Left lung (tissue), 10 donors: Measurements from ENCODE around the gene GPC2. TPM values are rescaled to one million over a fixed set of nuclear protein-coding genes. Genes with fewer than 3 reads are reported as not detected.
"Not testable (repeated sequence)": the region's sequence is repeated elsewhere in the genome, so short reads cannot be mapped to it uniquely, and the experiment has no call there.

ENCODE experiments used
- ATAC-seq: fragments of 200-7000 bp; cut with Tn5 transposase; one replicate; pipeline ENCODE4 v1.9.1; 2020; ENCODE audit warnings: moderate library complexity
- DNase-seq, 4 donors: peaks; one replicate each; pipeline ENCODE4 v3.0.0-alpha.2; 2013 to 2020
- H3K27ac ChIP-seq, 2 donors: fragments of 200-600 bp; sonication (generic) in 1 of 2; one replicate each; pipeline versions ENCODE4 v1.5.0 to v1.8.0; 2020 to 2021
- H3K27me3 ChIP-seq, 2 donors: fragments of 200-600 bp; sonication (generic) in 1 of 2; one replicate each; pipeline versions ENCODE4 v1.5.0 to v1.8.0; 2020 to 2021
- H3K36me3 ChIP-seq, 2 donors: fragments of 200-600 bp; sonication (generic) in 1 of 2; one replicate each; pipeline versions ENCODE4 v1.5.0 to v1.8.0; 2020 to 2021
- H3K4me1 ChIP-seq, 2 donors: fragments of 200-600 bp; one replicate each; pipeline ENCODE4 v1.8.0; 2021
- H3K4me3 ChIP-seq, 2 donors: fragments of 200-600 bp; sonication (generic) in 1 of 2; one replicate each; pipeline versions ENCODE4 v1.5.0 to v1.8.0; 2020 to 2021; ENCODE audit warnings: mild to moderate bottlenecking in 1 of 2
- H3K9me3 ChIP-seq, 2 donors: fragments of 200-600 bp; sonication (generic) in 1 of 2; one replicate each; pipeline versions ENCODE4 v1.5.0 to v1.8.0; 2020 to 2021
- intact Hi-C, 2 donors: fragments of 100-400 bp; cut with DNase I; formaldehyde crosslinking; loops; one replicate each; pipeline versions ENCODE4 v1.11.2 to v1.14.2; 2022
- polyA plus RNA-seq, 6 donors: library from polyadenylated mRNA; unstranded; fragments of 120-200 nt; gene quantifications; one replicate each; pipeline ENCODE4 v1.2.1, GENCODE V29; 2013; ENCODE audit not compliant: insufficient read length in 6 of 6
- total RNA-seq, 2 donors: library from RNA; stranded (reverse); fragmentation: NEBNext Ultra II Directional; extraction: Animal tissue kit (Norgen Biotek cat#: 25700); gene quantifications; one replicate each; pipeline ENCODE4 v1.2.1, GENCODE V29; 2021
- TF ChIP-seq, protein P1 (sequence below), 2 donors: fragments of 200-600 bp; sonication (generic) in 1 of 2; IDR thresholded peaks; one replicate each; pipeline versions ENCODE4 v1.5.0 to v1.8.0; 2021; ENCODE audit warnings: antibody characterized with exemption in 2 of 2
- donor health status: DM: no; HTN: yes; CAD: no.
- donor health status: DM: no; HTN: no; CAD: no.

The GPC2 gene
- total and polyA plus RNA-seq, 8 donors = 2.5 to 17.0 (median 10.2) TPM

DNA sequence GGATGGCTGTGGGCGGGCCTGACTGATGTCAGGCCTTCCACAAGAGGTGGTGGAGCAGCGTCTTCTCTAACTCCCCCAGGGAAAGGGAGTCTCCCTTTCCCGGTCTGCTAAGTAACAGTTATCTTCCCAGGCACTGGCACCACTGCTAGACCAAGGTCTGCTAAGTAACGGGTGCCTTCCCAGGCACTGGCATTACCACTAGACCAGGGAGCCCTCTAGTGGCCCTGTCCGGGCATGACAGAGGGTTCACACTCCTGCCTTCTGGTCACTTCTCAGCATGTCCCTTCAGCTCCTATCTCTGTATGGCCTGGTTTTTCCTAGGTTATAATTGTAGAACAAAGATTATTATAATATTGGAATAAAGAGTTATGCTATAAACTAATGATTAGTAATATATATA is 40.8 kb upstream of the GPC2 start:
- intact Hi-C loops, H3K9me3 ChIP-seq, H3K27ac ChIP-seq, H3K4me1 ChIP-seq, H3K27me3 ChIP-seq, H3K4me3 ChIP-seq: not testable (repeated sequence)
- peak in 3 of 4 donors; percentile 47 to 94 (median 85) for DNase-seq
- TF ChIP-seq, protein P1, sequence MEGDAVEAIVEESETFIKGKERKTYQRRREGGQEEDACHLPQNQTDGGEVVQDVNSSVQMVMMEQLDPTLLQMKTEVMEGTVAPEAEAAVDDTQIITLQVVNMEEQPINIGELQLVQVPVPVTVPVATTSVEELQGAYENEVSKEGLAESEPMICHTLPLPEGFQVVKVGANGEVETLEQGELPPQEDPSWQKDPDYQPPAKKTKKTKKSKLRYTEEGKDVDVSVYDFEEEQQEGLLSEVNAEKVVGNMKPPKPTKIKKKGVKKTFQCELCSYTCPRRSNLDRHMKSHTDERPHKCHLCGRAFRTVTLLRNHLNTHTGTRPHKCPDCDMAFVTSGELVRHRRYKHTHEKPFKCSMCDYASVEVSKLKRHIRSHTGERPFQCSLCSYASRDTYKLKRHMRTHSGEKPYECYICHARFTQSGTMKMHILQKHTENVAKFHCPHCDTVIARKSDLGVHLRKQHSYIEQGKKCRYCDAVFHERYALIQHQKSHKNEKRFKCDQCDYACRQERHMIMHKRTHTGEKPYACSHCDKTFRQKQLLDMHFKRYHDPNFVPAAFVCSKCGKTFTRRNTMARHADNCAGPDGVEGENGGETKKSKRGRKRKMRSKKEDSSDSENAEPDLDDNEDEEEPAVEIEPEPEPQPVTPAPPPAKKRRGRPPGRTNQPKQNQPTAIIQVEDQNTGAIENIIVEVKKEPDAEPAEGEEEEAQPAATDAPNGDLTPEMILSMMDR (IDR thresholded peaks at IDR 0.05) = peak; percentile 31 to 53
- peaks cover 0 to 14% of the 10 kb centered on the region in 2 donors for H3K36me3 ChIP-seq
- peak; percentile 62 for ATAC-seq

DNA sequence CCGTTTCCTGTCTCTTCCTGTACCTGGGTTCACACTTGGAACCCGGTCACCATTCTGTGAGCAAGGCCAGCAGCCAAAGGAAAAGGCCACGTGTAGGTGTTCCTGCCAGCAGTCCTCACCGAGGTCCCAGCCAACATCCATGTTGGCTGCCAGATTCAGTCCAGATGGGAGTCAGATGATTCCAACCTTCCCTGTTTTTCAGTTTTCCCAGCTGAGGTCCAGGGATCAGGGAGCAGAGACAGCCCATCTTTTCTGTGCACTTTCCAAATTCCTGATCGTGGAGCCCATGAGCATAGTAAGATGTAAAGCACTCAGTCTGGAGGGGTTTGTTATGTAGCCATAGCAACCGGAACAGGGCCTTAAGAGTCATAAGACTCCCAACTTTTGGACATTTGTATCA is 38.7 kb upstream of the GPC2 start:
- Histone ChIP-seq H3K4me1 (no peaks in the 10 kb centered on the region), H3K27ac (no peak overlapping the region), H3K36me3 (peaks cover 0 to under 1% of the 10 kb centered on the region in 2 donors), H3K4me3 (no peak overlapping the region), H3K9me3 (no peaks in the 10 kb centered on the region), H3K27me3 (no peaks in the 10 kb centered on the region)
- DNase-seq (peak in 2 of 4 donors; percentile 6 to 28), ATAC-seq (no peak)
- intact Hi-C loops = no loop called here
- TF ChIP-seq, protein P1 (IDR thresholded peaks at IDR 0.05) = no peak

DNA sequence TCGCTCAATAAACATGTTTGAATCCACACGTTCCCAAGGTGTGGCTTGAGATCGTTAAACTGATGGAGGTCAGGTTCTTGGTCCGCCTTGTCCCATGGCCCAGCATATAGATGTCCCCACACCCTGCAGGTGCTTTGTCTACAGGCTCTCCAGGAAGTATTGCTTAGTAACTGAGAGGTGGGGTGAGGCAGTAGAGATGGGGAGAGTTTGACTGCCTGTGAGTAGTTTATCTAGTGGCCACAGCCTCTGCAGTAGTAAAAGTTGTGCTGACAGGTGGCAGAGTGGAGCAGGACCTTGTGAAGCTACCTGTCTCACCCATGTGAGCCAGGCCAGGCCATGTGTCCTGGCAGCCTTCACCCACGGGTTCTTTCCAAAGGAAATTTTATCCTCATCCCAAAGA is 37.2 kb upstream of the GPC2 start:
- intact Hi-C loops, H3K4me3 ChIP-seq, H3K36me3 ChIP-seq, H3K9me3 ChIP-seq, H3K27me3 ChIP-seq, H3K4me1 ChIP-seq, ATAC-seq, H3K27ac ChIP-seq, DNase-seq: not testable (repeated sequence)

DNA sequence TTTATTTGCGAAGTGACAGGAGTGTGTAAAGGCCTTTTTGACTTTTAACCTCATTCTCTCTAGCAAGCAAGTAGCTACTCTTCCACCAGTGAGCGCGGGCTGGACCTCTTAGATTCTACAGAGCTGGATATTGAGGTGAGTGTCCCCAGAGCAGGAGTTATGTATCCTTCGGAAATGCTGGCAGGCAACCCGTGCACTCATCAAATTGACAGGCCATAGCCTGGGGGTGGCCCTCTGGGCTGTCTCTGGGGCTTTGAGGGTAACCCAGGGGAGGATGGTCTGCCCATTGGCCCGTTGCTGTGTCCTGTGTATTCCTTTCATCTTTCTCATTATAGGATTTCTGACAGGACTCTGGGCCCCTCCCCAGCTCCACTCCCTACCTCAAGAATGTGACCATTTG is 36.5 kb upstream of the GPC2 start:
- no peaks in the 10 kb centered on the region for H3K36me3 ChIP-seq
- H3K27ac ChIP-seq = no peak overlapping the region
- TF ChIP-seq, protein P1 (IDR thresholded peaks at IDR 0.05) = no peak
- no peaks in the 10 kb centered on the region for H3K4me1 ChIP-seq
- intact Hi-C loops = no loop called here
- no peak for DNase-seq
- ATAC-seq = no peak
- no peaks in the 10 kb centered on the region for H3K27me3 ChIP-seq
- H3K9me3 ChIP-seq = no peaks in the 10 kb centered on the region
- no peak overlapping the region for H3K4me3 ChIP-seq

DNA sequence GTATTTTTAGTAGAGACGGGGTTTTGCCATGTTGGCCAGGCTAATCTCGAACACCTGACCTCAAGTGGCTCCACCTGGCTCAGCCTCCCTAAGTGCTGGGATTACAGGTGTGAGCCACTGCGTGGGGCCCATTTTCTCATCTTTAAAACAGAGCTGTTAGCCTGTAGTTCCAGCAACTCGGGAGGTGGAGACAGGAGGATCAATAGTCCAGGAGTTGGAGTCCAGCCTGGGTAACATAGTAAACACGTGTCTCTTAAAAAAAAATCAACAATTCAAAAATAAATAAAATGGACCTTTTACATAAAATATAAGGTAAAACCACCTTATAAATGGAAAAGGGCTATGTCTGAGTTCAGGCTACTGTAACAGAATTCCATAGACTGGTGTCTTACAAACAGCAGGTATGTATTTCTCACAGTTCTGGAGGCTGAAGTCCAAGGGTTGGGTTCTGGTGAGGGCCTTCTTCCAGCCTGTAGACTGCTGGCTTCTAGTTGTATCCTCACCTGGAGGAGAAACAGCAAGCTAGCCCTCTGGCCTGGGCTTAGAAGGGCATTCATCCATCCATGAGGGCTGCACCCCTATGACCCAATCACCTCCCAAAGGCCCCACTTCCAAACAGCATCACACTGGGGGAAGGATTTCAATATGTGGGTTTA is 35.6 kb upstream of the GPC2 start:
- no peaks in the 10 kb centered on the region for H3K9me3 ChIP-seq
- TF ChIP-seq, protein P1 (IDR thresholded peaks at IDR 0.05) = no peak
- no peak overlapping the region for H3K27ac ChIP-seq
- DNase-seq = no peak
- no peak for ATAC-seq
- H3K36me3 ChIP-seq = no peaks in the 10 kb centered on the region
- no peaks in the 10 kb centered on the region for H3K4me1 ChIP-seq
- no peak overlapping the region for H3K4me3 ChIP-seq
- H3K27me3 ChIP-seq = no peaks in the 10 kb centered on the region
- intact Hi-C loops = no loop called here

DNA sequence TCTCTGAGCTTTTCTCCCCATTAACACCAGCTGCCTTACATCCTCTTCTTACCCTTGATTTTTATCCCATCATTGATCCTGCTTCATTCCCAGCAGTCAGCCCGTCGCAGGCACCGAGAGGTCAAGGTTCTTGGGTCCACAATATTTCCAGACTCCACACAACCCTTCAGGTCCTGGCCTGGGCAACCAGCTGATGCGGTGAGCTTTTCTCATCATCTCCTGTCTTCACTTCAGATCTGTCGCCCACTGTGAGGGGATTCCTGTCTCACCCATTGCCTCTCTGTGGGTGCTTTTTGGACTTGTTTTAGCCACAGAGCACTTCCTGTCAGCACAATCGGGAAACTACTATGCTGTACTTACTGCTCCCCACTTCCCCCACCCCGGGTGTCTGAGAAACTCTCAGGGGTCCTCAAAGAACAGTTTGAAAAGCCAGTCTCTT is 34.2 kb upstream of the GPC2 start:
- ATAC-seq (no peak), DNase-seq (no peak)
- Histone ChIP-seq H3K27ac (no peak overlapping the region), H3K4me3 (no peak overlapping the region), H3K36me3 (no peaks in the 10 kb centered on the region), H3K9me3 (no peaks in the 10 kb centered on the region), H3K27me3 (no peaks in the 10 kb centered on the region), H3K4me1 (no peaks in the 10 kb centered on the region)
- TF ChIP-seq, protein P1 (IDR thresholded peaks at IDR 0.05) = no peak
- intact Hi-C loops = no loop called here
